GM18861 (cell line): ENCODE data around the gene RNF112.
"Not testable (repeated sequence)": the region's sequence is repeated elsewhere in the genome, so short reads cannot be mapped to it uniquely, and the experiment has no call there.

Experiments used
- ATAC-seq: cut with Tn5 transposase; IDR thresholded peaks from one replicate; pipeline ENCODE4 v1.9.1; 2021; ENCODE audit not compliant: unreplicated experiment

RNF112 gene

GRCh38 chr17:19447085-19447583, 36.1 kb downstream of the RNF112 start:
- no peak for ATAC-seq

- ATAC-seq: no peak
These were observed 37.6 kb downstream of the RNF112 start for GRCh38 chr17:19448341-19449268.

GRCh38 chr17:19449656-19450055, 38.6 kb downstream of the RNF112 start:
- no peak for ATAC-seq

- ATAC-seq: no peak
These were observed 42.3 kb downstream of the RNF112 start for GRCh38 chr17:19453296-19453695.

GRCh38 chr17:19454074-19454473, 43.0 kb downstream of the RNF112 start:
- no peak for ATAC-seq

- ATAC-seq: no peak
These were observed 45.2 kb downstream of the RNF112 start for GRCh38 chr17:19456016-19456927.

- ATAC-seq: no peak
These were observed 46.0 kb downstream of the RNF112 start for GRCh38 chr17:19457046-19457445.

GRCh38 chr17:19457830-19458271, 46.8 kb downstream of the RNF112 start:
- ATAC-seq: no peak

GRCh38 chr17:19458481-19458880, 47.4 kb downstream of the RNF112 start:
- not testable (repeated sequence) for ATAC-seq

GRCh38 chr17:19459018-19459655, 48.1 kb downstream of the RNF112 start:
- ATAC-seq: not testable (repeated sequence)

- ATAC-seq: no peak
These were observed 49.7 kb downstream of the RNF112 start for GRCh38 chr17:19460700-19461099.

GRCh38 chr17:19461116-19461515, 50.1 kb downstream of the RNF112 start:
- ATAC-seq: no peak

GRCh38 chr17:19461681-19462080, 50.6 kb downstream of the RNF112 start:
- ATAC-seq: no peak

- not testable (repeated sequence) for ATAC-seq
These were observed 51.5 kb downstream of the RNF112 start for GRCh38 chr17:19462456-19463035.

- ATAC-seq: no peak
These were observed 53.3 kb downstream of the RNF112 start for GRCh38 chr17:19464031-19465026.
